Trophoblast cell (in vitro differentiated cells and primary cell): ENCODE data around the gene MOCOS.
A peak's percentile ranks its signal among the peaks of the same experiment; 100 is the strongest.

Source experiments
- DNase-seq, 2 donors: peaks; one replicate each; pipeline ENCODE4 v3.0.0-alpha.2; 2016
- H2AFZ ChIP-seq: 2 replicates; pipeline ENCODE4 v1.6.1; 2013; ENCODE audit warnings: low read length, moderate library complexity, mild to moderate bottlenecking; ENCODE audit not compliant: insufficient read depth, poor library complexity
- H2AK5ac ChIP-seq: 2 replicates; pipeline ENCODE4 v1.6.1; 2013; ENCODE audit warnings: mild to moderate bottlenecking, low read length
- H2BK120ac ChIP-seq: 2 replicates; pipeline ENCODE4 v1.6.1; 2013; ENCODE audit warnings: low read length, mild to moderate bottlenecking, moderate library complexity; ENCODE audit not compliant: insufficient read depth, poor library complexity
- H2BK12ac ChIP-seq: 2 replicates; pipeline ENCODE4 v1.6.1; 2013; ENCODE audit warnings: mild to moderate bottlenecking, low read length, moderate library complexity
- H2BK5ac ChIP-seq: 2 replicates; pipeline ENCODE4 v1.6.1; 2013; ENCODE audit warnings: low read length, low read depth, moderate library complexity, mild to moderate bottlenecking; ENCODE audit not compliant: poor library complexity
- H3K14ac ChIP-seq: 2 replicates; pipeline ENCODE4 v1.6.1; 2013; ENCODE audit warnings: mild to moderate bottlenecking, low read length
- H3K18ac ChIP-seq: 2 replicates; pipeline ENCODE4 v1.6.1; 2013; ENCODE audit warnings: mild to moderate bottlenecking, low read length
- H3K23ac ChIP-seq: 2 replicates; pipeline ENCODE4 v1.6.1; 2013; ENCODE audit warnings: low read length
- H3K27ac ChIP-seq: 2 replicates; pipeline ENCODE4 v1.5.1; 2013; ENCODE audit warnings: low read depth, mild to moderate bottlenecking, inconsistent platforms, low read length, moderate library complexity
- H3K27me3 ChIP-seq: 2 replicates; pipeline ENCODE4 v1.6.1; 2013; ENCODE audit warnings: inconsistent platforms, mild to moderate bottlenecking, low read length, moderate library complexity; ENCODE audit not compliant: insufficient read depth
- H3K36me3 ChIP-seq, 2 experiments: 1 replicate in 1 of 2; 2 replicates in 1 of 2; pipeline ENCODE4 v1.6.1; 2013; ENCODE audit warnings: low read length in 2 of 2, mild to moderate bottlenecking in 2 of 2, moderate library complexity in 1 of 2; ENCODE audit not compliant: insufficient read depth in 2 of 2, control insufficient read depth in 1 of 2
- H3K4ac ChIP-seq: 2 replicates; pipeline ENCODE4 v1.6.1; 2013; ENCODE audit warnings: low read depth, mild to moderate bottlenecking, low read length, moderate library complexity
- H3K4me1 ChIP-seq, 2 experiments: 1 replicate in 1 of 2; 2 replicates in 1 of 2; pipeline ENCODE4 v1.6.1; 2013; ENCODE audit warnings: low read length in 2 of 2, mild to moderate bottlenecking in 2 of 2, moderate library complexity in 1 of 2; ENCODE audit not compliant: insufficient read depth in 2 of 2, control insufficient read depth in 1 of 2
- H3K4me2 ChIP-seq: 2 replicates; pipeline ENCODE4 v1.6.1; 2013; ENCODE audit warnings: inconsistent platforms, mild to moderate bottlenecking, low read length, moderate library complexity
- H3K4me3 ChIP-seq: 2 replicates; pipeline ENCODE4 v1.5.1; 2013; ENCODE audit warnings: mild to moderate bottlenecking, low read depth, low read length, inconsistent platforms
- H3K79me1 ChIP-seq: one replicate; pipeline ENCODE4 v1.6.1; 2013; ENCODE audit warnings: low read length
- H3K79me2 ChIP-seq: 2 replicates; pipeline ENCODE4 v1.6.1; 2013; ENCODE audit warnings: low read length, mild to moderate bottlenecking; ENCODE audit not compliant: control insufficient read depth, insufficient read depth, poor library complexity
- H3K9ac ChIP-seq: 2 replicates; pipeline ENCODE4 v1.6.1; 2013; ENCODE audit warnings: mild to moderate bottlenecking, low read length
- H3K9me3 ChIP-seq: 2 replicates; pipeline ENCODE4 v1.6.1; 2013; ENCODE audit warnings: low read depth, mild to moderate bottlenecking, control low read depth, inconsistent platforms, low read length; ENCODE audit not compliant: insufficient read depth
- H4K12ac ChIP-seq: 2 replicates; pipeline ENCODE4 v1.6.1; 2013; ENCODE audit warnings: low read depth, mild to moderate bottlenecking, low read length, moderate library complexity
- H4K8ac ChIP-seq: 2 replicates; pipeline ENCODE4 v1.6.1; 2013; ENCODE audit warnings: low read depth, mild to moderate bottlenecking, low read length, moderate library complexity
- H4K91ac ChIP-seq: one replicate; pipeline ENCODE4 v1.6.1; 2013; ENCODE audit warnings: low read depth, mild to moderate bottlenecking, low read length, moderate library complexity
- WGBS: extraction: QIAGEN DNeasy Blood & Tissue Kit; methylation state at CpG from one replicate; pipeline ENCODE4 v1.1.7; 2013; ENCODE audit warnings: missing lambda C conversion rate; ENCODE audit not compliant: insufficient read length, insufficient coverage; ENCODE audit errors: extremely low coverage; 5-methylcytosine and 5-hydroxymethylcytosine counted together

Gene MOCOS

GRCh38 chr18:36288689-36289088 lies 101.4 kb downstream of the MOCOS start:
- no peak overlapping the region for H2AK5ac ChIP-seq
- H3K4me3 ChIP-seq, result no peak overlapping the region
- no peak overlapping the region for H3K4ac ChIP-seq
- no peaks in the 10 kb centered on the region for H3K4me1 ChIP-seq
- H2BK5ac ChIP-seq, result no peak overlapping the region
- H3K18ac ChIP-seq, result no peak overlapping the region
- H3K79me2 ChIP-seq, result no peaks in the 10 kb centered on the region
- peaks cover 0 to 1% of the 10 kb centered on the region in 2 experiments for H3K36me3 ChIP-seq
- H3K9me3 ChIP-seq, result peaks cover 4% of the 10 kb centered on the region
- H3K14ac ChIP-seq, result no peak overlapping the region
- no peak overlapping the region for H3K27ac ChIP-seq
- no peak for DNase-seq
- no peak overlapping the region for H4K12ac ChIP-seq
- no peak overlapping the region for H4K8ac ChIP-seq
- H3K27me3 ChIP-seq, result no peaks in the 10 kb centered on the region
- H3K9ac ChIP-seq, result no peak overlapping the region
- H2BK12ac ChIP-seq, result no peak overlapping the region
- no peak overlapping the region for H4K91ac ChIP-seq
- no peak overlapping the region for H3K4me2 ChIP-seq
- no peak overlapping the region for H2AFZ ChIP-seq
- no peaks in the 10 kb centered on the region for H3K79me1 ChIP-seq
- no peak overlapping the region for H3K23ac ChIP-seq
- no peak overlapping the region for H2BK120ac ChIP-seq

DNA sequence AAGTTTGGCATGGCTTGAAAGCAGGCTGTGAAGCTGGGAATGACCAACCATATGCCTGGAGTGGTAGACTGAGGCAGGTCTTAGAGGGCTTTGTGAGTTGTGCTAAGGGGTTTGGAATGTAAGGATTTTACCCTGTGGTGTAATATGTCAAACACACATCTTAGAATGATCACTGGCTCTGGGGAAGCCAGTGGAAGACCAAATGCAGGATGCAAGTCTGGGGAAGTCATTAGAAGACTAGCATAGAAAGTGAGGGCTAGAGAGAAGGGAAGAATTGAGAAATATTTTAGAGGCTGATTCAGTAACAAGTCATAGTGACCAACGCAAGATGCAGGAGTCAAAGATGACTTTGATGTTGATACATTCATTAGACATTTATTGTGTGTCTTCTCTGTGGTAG lies 106.7 kb downstream of the MOCOS start:
- Histone ChIP-seq H3K4me1 (peaks cover 3 to 4% of the 10 kb centered on the region in 2 experiments), H3K4me2 (no peak overlapping the region), H3K4me3 (no peak overlapping the region), H2BK120ac (no peak overlapping the region), H3K9me3 (no peaks in the 10 kb centered on the region), H4K8ac (no peak overlapping the region), H4K12ac (no peak overlapping the region), H3K79me2 (peaks cover 6% of the 10 kb centered on the region), H3K36me3 (no peaks in the 10 kb centered on the region), H2BK12ac (no peak overlapping the region), H3K14ac (no peak overlapping the region), H3K9ac (no peak overlapping the region), H2AFZ (no peak overlapping the region), H2AK5ac (no peak overlapping the region), H2BK5ac (no peak overlapping the region), H3K4ac (no peak overlapping the region), H3K79me1 (peaks cover 11% of the 10 kb centered on the region), H3K27me3 (peaks cover 3% of the 10 kb centered on the region), H4K91ac (no peak overlapping the region), H3K23ac (no peak overlapping the region), H3K18ac (no peak overlapping the region), H3K27ac (no peak overlapping the region)
- no CpG with 5 or more reads among the region's 1 CpG for WGBS
- no peak for DNase-seq

GRCh38 chr18:36295214-36295613 lies 107.9 kb downstream of the MOCOS start:
- no peak overlapping the region for H2BK12ac ChIP-seq
- H4K8ac ChIP-seq, result no peak overlapping the region
- no peak overlapping the region for H4K12ac ChIP-seq
- peaks cover 6% of the 10 kb centered on the region for H3K79me2 ChIP-seq
- H3K36me3 ChIP-seq, result no peaks in the 10 kb centered on the region
- no peak overlapping the region for H3K4me3 ChIP-seq
- H2BK5ac ChIP-seq, result no peak overlapping the region
- H2AFZ ChIP-seq, result no peak overlapping the region
- no peak overlapping the region for H3K9ac ChIP-seq
- DNase-seq, result no peak
- H4K91ac ChIP-seq, result no peak overlapping the region
- H3K27me3 ChIP-seq, result peaks cover 3% of the 10 kb centered on the region
- peaks cover 11% of the 10 kb centered on the region for H3K79me1 ChIP-seq
- H2BK120ac ChIP-seq, result no peak overlapping the region
- peaks cover 6 to 8% of the 10 kb centered on the region in 2 experiments for H3K4me1 ChIP-seq
- no peak overlapping the region for H3K14ac ChIP-seq
- no peaks in the 10 kb centered on the region for H3K9me3 ChIP-seq
- H3K4ac ChIP-seq, result no peak overlapping the region
- H3K4me2 ChIP-seq, result no peak overlapping the region
- no peak overlapping the region for H3K23ac ChIP-seq
- WGBS, result no CpG with 5 or more reads among the region's 1 CpG
- no peak overlapping the region for H3K27ac ChIP-seq
- H3K18ac ChIP-seq, result no peak overlapping the region
- no peak overlapping the region for H2AK5ac ChIP-seq

- Histone ChIP-seq H3K27me3 (peaks cover 3% of the 10 kb centered on the region), H3K9me3 (no peaks in the 10 kb centered on the region), H2BK12ac (no peak overlapping the region), H3K14ac (no peak overlapping the region), H4K8ac (peak overlapping the region; percentile 43), H4K12ac (no peak overlapping the region), H3K36me3 (no peaks in the 10 kb centered on the region), H3K4me1 (peaks cover 8 to 12% of the 10 kb centered on the region in 2 experiments), H2BK5ac (no peak overlapping the region), H2AFZ (no peak overlapping the region), H3K18ac (no peak overlapping the region), H3K4me3 (no peak overlapping the region), H3K79me2 (peaks cover 6% of the 10 kb centered on the region), H2BK120ac (no peak overlapping the region), H3K4ac (no peak overlapping the region), H3K23ac (no peak overlapping the region), H4K91ac (no peak overlapping the region), H3K9ac (no peak overlapping the region), H3K79me1 (peaks cover 11% of the 10 kb centered on the region), H2AK5ac (no peak overlapping the region), H3K27ac (no peak overlapping the region), H3K4me2 (peak overlapping the region; percentile 22)
- no CpG with 5 or more reads among the region's 21 CpGs for WGBS
- peak; percentile 14 to 68 for DNase-seq
Measured at GRCh38 chr18:36295880-36296301, 108.6 kb downstream of the MOCOS start.
